ENCODE data around the gene OCA2.

Gene OCA2

GRCh38 chr15:27951191-27951890 is 147.8 kb downstream of the OCA2 start:
- Histone ChIP-seq H2AFZ (ENCODE audit: low read length) (no peak overlapping the region), H4K20me1 (ENCODE audit: insufficient read depth, low read length) (no peaks in the 10 kb centered on the region), H3K27me3 (replicated peaks; ENCODE audit: insufficient read depth, low read length) (no peaks in the 10 kb centered on the region), H3K9me3 (replicated peaks; ENCODE audit: insufficient read depth, low read length) (no peaks in the 10 kb centered on the region), H3K9ac (ENCODE audit: low read length) (no peak overlapping the region), H3K27ac (ENCODE audit: low read length) (no peak overlapping the region), H3F3A (ENCODE audit: insufficient read depth, low read length) (no peaks in the 10 kb centered on the region), H3K36me3 (replicated peaks; ENCODE audit: insufficient read depth, low read length) (no peaks in the 10 kb centered on the region), H3K79me2 (ENCODE audit: low read length) (no peaks in the 10 kb centered on the region), H3K9me2 (replicated peaks; ENCODE audit: insufficient read depth, low read length) (no peaks in the 10 kb centered on the region), H3K4me1 (ENCODE audit: low read length) (no peaks in the 10 kb centered on the region), H3K4me2 (ENCODE audit: low read depth, low read length) (no peak overlapping the region), H3K4me3 (ENCODE audit: low read length) (no peak overlapping the region)
- TF ChIP-seq, protein P1, sequence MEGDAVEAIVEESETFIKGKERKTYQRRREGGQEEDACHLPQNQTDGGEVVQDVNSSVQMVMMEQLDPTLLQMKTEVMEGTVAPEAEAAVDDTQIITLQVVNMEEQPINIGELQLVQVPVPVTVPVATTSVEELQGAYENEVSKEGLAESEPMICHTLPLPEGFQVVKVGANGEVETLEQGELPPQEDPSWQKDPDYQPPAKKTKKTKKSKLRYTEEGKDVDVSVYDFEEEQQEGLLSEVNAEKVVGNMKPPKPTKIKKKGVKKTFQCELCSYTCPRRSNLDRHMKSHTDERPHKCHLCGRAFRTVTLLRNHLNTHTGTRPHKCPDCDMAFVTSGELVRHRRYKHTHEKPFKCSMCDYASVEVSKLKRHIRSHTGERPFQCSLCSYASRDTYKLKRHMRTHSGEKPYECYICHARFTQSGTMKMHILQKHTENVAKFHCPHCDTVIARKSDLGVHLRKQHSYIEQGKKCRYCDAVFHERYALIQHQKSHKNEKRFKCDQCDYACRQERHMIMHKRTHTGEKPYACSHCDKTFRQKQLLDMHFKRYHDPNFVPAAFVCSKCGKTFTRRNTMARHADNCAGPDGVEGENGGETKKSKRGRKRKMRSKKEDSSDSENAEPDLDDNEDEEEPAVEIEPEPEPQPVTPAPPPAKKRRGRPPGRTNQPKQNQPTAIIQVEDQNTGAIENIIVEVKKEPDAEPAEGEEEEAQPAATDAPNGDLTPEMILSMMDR (IDR thresholded peaks at IDR 0.05; ENCODE audit: low read length), result no peak
- no peak for DNase-seq

DNA sequence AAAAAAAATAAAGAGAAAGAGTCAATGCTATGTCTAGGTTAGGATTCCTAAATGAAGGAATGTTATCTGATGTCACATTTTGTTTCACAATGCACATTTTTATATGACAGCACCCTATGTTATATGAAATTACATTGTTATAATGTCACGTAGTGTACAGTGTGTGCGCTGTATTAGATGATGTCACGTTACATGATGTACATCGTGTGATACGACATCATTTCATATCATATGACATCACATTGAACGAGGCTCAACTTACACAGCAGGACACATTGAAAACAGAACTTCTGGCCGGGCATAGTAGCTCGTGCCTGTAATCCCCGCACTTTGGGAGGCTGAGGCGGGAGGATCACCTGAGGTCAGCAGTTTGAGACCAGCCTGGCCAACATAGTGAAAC is 150.0 kb downstream of the OCA2 start:
- Histone ChIP-seq H3K4me2 (ENCODE audit: low read depth, low read length) (no peak overlapping the region), H3K4me3 (ENCODE audit: low read length) (no peak overlapping the region), H3K9me2 (replicated peaks; ENCODE audit: insufficient read depth, low read length) (no peaks in the 10 kb centered on the region), H3K36me3 (replicated peaks; ENCODE audit: insufficient read depth, low read length) (no peaks in the 10 kb centered on the region), H4K20me1 (ENCODE audit: insufficient read depth, low read length) (no peaks in the 10 kb centered on the region), H2AFZ (ENCODE audit: low read length) (no peak overlapping the region), H3K27ac (ENCODE audit: low read length) (no peak overlapping the region), H3K79me2 (ENCODE audit: low read length) (no peaks in the 10 kb centered on the region), H3K27me3 (replicated peaks; ENCODE audit: insufficient read depth, low read length) (no peaks in the 10 kb centered on the region), H3F3A (ENCODE audit: insufficient read depth, low read length) (no peaks in the 10 kb centered on the region), H3K4me1 (ENCODE audit: low read length) (no peaks in the 10 kb centered on the region), H3K9ac (ENCODE audit: low read length) (no peak overlapping the region), H3K9me3 (replicated peaks; ENCODE audit: insufficient read depth, low read length) (no peaks in the 10 kb centered on the region)
- DNase-seq, result no peak
- TF ChIP-seq EZH2phosphoT487 (IDR thresholded peaks at IDR 0.05; ENCODE audit: low read length) (no peak), EZH2 (optimal IDR thresholded peaks at IDR 0.05; ENCODE audit: low read depth, low read length) (no peak)
- TF ChIP-seq, protein P1 (IDR thresholded peaks at IDR 0.05; ENCODE audit: low read length), result no peak

DNA sequence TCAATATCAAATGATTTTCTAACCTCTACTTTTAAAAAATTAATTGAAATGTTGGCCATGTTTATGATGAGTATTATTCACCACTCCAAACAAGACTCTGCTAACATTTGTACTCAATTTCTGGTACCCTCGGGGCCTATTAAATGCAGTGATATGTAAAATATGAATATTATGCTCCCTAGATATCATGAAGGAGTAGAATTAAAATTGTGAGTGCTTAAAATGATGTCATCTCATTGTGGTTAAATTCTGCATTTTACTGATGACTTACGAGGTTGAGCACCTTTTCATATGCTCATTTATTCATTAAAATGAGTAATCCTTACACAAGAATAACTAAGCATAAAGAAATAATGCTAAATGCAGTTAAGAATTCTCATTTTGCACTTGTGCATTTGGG is 159.9 kb downstream of the OCA2 start:
- no peaks in the 10 kb centered on the region for H3F3A ChIP-seq (ENCODE audit: insufficient read depth, low read length)
- no peak for DNase-seq
- TF ChIP-seq, protein P1 (IDR thresholded peaks at IDR 0.05; ENCODE audit: low read length), result no peak
- TF ChIP-seq EZH2phosphoT487 (IDR thresholded peaks at IDR 0.05; ENCODE audit: low read length) (no peak), EZH2 (optimal IDR thresholded peaks at IDR 0.05; ENCODE audit: low read depth, low read length) (no peak)

More for the DNA sequence above, 159.9 kb downstream of the OCA2 start:
- H3K4me2 ChIP-seq (ENCODE audit: low read depth, low read length), result no peak overlapping the region
- no peak overlapping the region for H3K4me3 ChIP-seq (ENCODE audit: low read length)
- H3K36me3 ChIP-seq (replicated peaks; ENCODE audit: insufficient read depth, low read length), result no peaks in the 10 kb centered on the region
- H3K27me3 ChIP-seq (replicated peaks; ENCODE audit: insufficient read depth, low read length), result no peaks in the 10 kb centered on the region
- no peak overlapping the region for H3K27ac ChIP-seq (ENCODE audit: low read length)
- no peaks in the 10 kb centered on the region for H3K79me2 ChIP-seq (ENCODE audit: low read length)
- H2AFZ ChIP-seq (ENCODE audit: low read length), result no peak overlapping the region
- H4K20me1 ChIP-seq (ENCODE audit: insufficient read depth, low read length), result no peaks in the 10 kb centered on the region
- no peaks in the 10 kb centered on the region for H3K4me1 ChIP-seq (ENCODE audit: low read length)
- H3K9me2 ChIP-seq (replicated peaks; ENCODE audit: insufficient read depth, low read length), result no peaks in the 10 kb centered on the region
- no peaks in the 10 kb centered on the region for H3K9me3 ChIP-seq (replicated peaks; ENCODE audit: insufficient read depth, low read length)
- H3K9ac ChIP-seq (ENCODE audit: low read length), result no peak overlapping the region
